Neutrophil (primary cell): Measurements from ENCODE around the gene EPHA10.

ENCODE experiments used
- H3K27ac ChIP-seq: fragments of 200-600 bp; sonication (generic); 2 replicates; pipeline ENCODE4 v1.5.1; 2016; ENCODE audit warnings: mild to moderate bottlenecking, moderate library complexity
- H3K27me3 ChIP-seq: fragments of 200-600 bp; sonication (generic); 2 replicates; pipeline ENCODE4 v1.6.0; 2016; ENCODE audit warnings: mild to moderate bottlenecking
- H3K36me3 ChIP-seq: fragments of 200-600 bp; sonication (generic); 2 replicates; pipeline ENCODE4 v1.5.1; 2017
- H3K4me1 ChIP-seq, 2 experiments: fragments of 200-600 bp in 1 of 2; sonication (generic) in 1 of 2; 1 replicate in 1 of 2; 2 replicates in 1 of 2; pipeline versions ENCODE4 v1.5.1 to v1.6.1; 2013 to 2016; ENCODE audit warnings: low read depth in 1 of 2, low read length in 1 of 2, mild to moderate bottlenecking in 1 of 2, moderate library complexity in 1 of 2; ENCODE audit not compliant: control insufficient read depth in 1 of 2, insufficient read depth in 1 of 2
- H3K4me3 ChIP-seq, 2 experiments: fragments of 200-600 bp in 1 of 2; sonication (generic) in 1 of 2; 1 replicate in 1 of 2; 2 replicates in 1 of 2; pipeline ENCODE4 v1.5.1; 2013 to 2016; ENCODE audit warnings: low read depth in 1 of 2, low read length in 1 of 2, mild to moderate bottlenecking in 1 of 2, moderate library complexity in 1 of 2
- H3K9me3 ChIP-seq: fragments of 200-600 bp; sonication (generic); 2 replicates; pipeline ENCODE4 v1.5.1; 2016
- CTCF ChIP-seq: fragments of 200-600 bp; sonication (generic); IDR thresholded peaks from 2 replicates; pipeline ENCODE4 v1.5.1; 2016; ENCODE audit warnings: antibody characterized with exemption

The EPHA10 gene

GRCh38 chr1:37764888-37765441 lies at the start of gene EPHA10:
Gene EPHA10 (minus strand): TSS chr1:37765120. CDS start chr1:37765066, 54 bp downstream.
- no peaks in the 10 kb centered on the region for H3K36me3 ChIP-seq
- no peak for TF ChIP-seq CTCF
- H3K27me3 ChIP-seq: peaks cover 100% of the 10 kb centered on the region
- H3K9me3 ChIP-seq: no peaks in the 10 kb centered on the region
- no peaks in the 10 kb centered on the region for H3K4me1 ChIP-seq
- no peak within 1 kb of the TSS for H3K27ac ChIP-seq
- H3K4me3 ChIP-seq: no peak within 1 kb of the TSS

DNA sequence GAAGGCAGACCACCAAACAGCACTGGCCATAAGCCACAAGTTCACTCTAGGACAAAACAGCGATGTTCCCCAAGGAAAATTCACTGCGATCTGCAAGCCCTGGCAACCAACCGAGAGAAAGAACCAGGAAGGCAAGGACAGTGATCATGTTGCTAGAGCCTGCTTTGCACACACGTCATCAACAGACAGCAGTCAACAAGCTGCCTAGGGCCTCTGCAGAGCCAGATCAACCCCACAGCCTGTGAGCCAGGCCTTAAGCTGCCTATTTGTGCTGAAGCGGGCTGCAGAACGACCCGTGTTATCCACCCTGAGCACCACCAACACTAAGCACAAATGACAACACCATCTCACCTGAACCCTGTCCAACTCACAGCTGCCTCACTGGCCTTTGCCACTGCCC lies 49.3 kb upstream of the EPHA10 start:
- Histone ChIP-seq H3K9me3 (no peaks in the 10 kb centered on the region), H3K27ac (no peak overlapping the region), H3K27me3 (no peaks in the 10 kb centered on the region), H3K36me3 (peaks cover 77% of the 10 kb centered on the region), H3K4me1 (peaks cover 25 to 39% of the 10 kb centered on the region in 2 experiments), H3K4me3 (no peak overlapping the region)
- TF ChIP-seq CTCF: no peak

GRCh38 chr1:37813529-37814145 lies 48.7 kb upstream of the EPHA10 start:
- no peak overlapping the region for H3K4me3 ChIP-seq
- no peak for TF ChIP-seq CTCF
- no peaks in the 10 kb centered on the region for H3K27me3 ChIP-seq
- peaks cover 71% of the 10 kb centered on the region for H3K36me3 ChIP-seq
- peak overlapping the region; percentile 93 for H3K27ac ChIP-seq
- no peaks in the 10 kb centered on the region for H3K9me3 ChIP-seq
- peaks cover 31 to 45% of the 10 kb centered on the region in 2 experiments for H3K4me1 ChIP-seq

GRCh38 chr1:37811027-37811655 lies 46.2 kb upstream of the EPHA10 start:
- peak overlapping the region; percentile 93 for H3K27ac ChIP-seq
- H3K9me3 ChIP-seq: no peaks in the 10 kb centered on the region
- peak; percentile 89 for TF ChIP-seq CTCF
- no peaks in the 10 kb centered on the region for H3K27me3 ChIP-seq
- H3K4me3 ChIP-seq: no peak overlapping the region
- H3K4me1 ChIP-seq: peaks cover 43 to 60% of the 10 kb centered on the region in 2 experiments
- H3K36me3 ChIP-seq: peaks cover 53% of the 10 kb centered on the region

DNA sequence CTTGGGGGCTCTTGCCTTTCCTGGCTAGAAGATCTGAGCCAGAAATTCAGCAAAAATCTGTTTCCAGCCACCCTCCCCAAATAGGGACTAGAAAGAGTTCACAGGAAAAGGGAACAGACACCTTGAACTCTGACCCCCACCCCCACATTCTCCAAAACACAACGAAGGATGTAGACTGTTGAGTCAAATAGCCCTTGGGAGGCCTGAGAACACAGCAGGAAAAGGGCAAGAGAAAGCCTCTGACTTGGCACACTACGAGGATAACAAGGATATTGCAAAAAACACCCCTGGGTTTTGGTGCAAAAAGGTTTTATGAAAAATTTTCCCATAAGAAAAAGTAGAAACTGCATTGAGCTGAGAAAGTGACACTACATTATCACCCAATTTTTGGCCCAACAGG lies 45.0 kb upstream of the EPHA10 start:
- Histone ChIP-seq H3K4me1 (peaks cover 43 to 60% of the 10 kb centered on the region in 2 experiments), H3K27ac (peak overlapping the region; percentile 93), H3K27me3 (no peaks in the 10 kb centered on the region), H3K36me3 (peaks cover 53% of the 10 kb centered on the region), H3K4me3 (no peak overlapping the region), H3K9me3 (no peaks in the 10 kb centered on the region)
- TF ChIP-seq CTCF: no peak
